ENCODE results near the gene ART1.

Gene ART1

GRCh38 chr11:3667149-3668035, 22.5 kb downstream of the ART1 start:
- FAIRE-seq: no peak

GRCh38 chr11:3669128-3669527, 24.2 kb downstream of the ART1 start:
- no peak for FAIRE-seq

DNA sequence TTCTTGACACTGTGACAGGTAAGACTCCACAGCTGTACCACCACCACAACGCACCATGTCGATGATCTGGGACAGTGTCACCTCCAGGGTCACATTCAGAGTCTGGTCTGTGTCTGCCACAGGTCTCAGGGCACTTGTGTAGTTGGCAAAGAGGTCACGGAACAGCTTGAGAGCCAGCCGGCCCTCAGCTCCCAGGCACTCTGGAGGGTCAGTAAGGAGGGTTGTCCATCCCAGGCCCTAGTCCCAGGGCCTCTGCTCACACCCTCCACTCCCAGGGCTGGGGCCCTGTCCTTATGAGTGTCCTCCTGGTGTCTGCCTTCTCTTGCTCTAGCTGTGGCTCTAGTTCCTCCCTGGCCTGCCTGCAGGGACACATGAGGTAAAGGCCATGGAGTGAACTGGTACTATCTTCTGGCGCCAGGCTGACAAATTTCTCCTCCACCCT, 24.8 kb downstream of the ART1 start:
- FAIRE-seq: no peak

DNA sequence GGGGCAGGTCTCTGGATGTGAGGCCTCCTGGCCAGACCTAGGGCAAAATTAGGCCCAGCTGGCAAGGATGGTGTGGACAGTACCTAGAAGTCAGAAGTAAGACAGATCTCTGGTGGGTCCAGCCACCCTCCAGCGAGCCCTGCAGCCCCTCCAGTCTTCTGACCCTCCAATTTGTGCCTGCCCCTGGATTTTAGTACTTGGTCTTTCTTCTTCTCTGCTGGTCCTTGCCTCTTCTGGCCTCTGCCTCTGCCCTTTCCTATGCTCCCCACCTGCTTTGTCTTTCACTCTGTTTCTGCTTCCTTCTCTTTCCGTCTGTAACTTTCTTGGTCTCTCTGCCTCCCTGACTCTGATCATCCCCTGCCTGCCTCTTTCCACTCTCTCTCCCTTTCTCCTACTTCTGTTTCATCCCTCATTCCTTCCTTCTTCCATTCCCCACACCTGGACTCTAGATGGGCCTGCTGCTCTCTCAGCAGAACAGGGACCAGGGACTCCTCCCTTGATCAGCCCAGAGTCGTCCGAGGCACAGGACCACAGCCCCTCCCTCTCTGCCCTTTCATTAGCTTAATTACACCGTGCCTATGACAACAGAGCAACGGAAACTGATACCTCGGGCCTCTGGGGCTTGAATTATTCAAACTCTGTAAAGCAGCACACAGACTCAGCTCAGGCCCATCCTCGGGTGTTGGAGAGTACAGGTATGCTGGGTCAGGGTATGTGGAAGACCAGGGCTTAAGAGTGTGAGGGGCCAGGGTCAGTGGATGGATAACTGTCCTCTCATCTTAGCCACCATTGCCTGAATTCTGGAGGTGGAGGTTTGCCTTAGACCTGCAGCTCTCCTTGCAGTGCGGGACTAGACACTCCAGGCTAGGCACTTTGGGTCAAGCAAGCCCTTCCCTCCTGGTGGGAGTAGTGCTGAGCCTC, 26.7 kb downstream of the ART1 start, which contains the start of gene CHRNA10:
Gene CHRNA10 (minus strand): TSS at position 51 of the 921 bp plus-strand sequence. CDS start 72 bp downstream, outside the sequence.
- no peak for FAIRE-seq

DNA sequence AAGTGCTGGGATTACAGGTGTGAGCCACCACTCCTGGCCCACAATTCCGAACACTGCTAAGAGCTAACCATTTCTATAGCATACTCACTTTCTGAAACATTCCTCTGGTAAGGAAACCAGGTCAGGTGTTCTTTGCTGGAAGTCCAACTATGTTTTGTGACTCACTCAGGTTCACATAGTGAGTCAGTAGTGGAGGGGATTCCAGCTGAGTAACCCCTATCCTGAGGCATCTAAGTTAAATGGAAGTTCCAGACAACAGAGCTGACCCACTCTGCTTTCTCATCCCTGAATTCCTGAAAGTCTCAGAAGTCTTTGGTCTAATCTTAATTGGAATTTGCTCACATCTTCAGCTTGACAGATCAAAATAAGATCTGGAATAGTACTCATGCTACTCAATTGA, 29.3 kb downstream of the ART1 start:
- FAIRE-seq: no peak

DNA sequence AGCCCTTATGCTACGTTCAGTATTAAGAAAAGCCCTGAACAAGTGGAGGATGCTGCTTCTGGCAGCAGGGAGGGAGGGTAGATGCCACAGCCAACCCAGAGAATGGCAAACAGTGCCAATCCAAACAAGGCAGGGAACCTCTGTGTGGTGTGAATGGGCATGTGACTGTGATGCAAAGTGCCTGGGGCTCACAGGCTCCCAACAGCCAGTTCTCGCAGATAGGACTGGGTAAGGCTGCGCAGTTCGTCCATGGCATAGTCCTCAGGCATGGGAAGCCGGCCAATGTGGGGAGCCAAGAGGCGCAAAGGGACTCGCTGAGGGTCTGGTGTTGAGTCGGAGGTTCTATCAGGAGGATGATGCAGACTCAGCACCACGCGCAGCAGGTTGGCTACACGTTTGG, 31.0 kb downstream of the ART1 start:
- no peak for FAIRE-seq

- no peak for FAIRE-seq
Observed at GRCh38 chr11:3679077-3679476, 34.1 kb downstream of the ART1 start.

- FAIRE-seq: no peak
Observed at GRCh38 chr11:3683039-3683438, 38.1 kb downstream of the ART1 start.

GRCh38 chr11:3684129-3684818, 39.3 kb downstream of the ART1 start:
- FAIRE-seq: no peak

DNA sequence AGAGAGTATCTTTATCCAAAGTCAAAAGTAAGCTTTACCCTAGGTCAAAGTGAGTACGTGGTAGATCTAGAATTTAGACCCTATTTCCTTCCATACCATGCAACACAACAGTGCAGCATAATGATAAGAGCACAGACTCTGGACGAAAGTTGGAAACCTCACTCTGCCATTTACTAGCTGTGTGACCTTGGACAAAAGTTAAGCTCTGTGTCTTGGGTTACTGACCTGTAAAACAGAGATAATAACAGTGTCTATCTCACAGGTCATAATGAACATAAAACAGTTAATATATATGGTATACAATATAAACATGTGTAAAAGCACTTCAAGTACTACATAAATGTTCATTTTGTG, 39.9 kb downstream of the ART1 start:
- no peak for FAIRE-seq

DNA sequence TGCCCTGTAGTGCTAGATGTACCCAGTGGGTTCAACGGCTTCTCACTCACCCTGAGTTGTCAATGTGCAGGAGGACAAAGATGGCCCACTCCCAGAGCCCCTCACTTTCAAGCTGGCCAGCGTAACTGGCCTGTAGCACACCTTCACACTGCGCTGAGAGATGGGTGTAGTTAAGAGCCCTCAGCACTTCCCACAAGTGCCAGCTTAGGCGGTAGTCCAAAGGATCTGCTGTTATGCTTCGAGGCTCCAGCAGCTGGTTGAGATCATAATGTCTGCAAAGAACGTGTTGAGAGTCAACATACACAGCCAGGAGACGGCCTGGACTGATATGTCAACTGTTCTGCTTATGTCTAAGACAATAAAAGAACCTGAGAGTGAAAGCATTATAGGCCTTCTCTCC, 41.0 kb downstream of the ART1 start:
- no peak for FAIRE-seq

DNA sequence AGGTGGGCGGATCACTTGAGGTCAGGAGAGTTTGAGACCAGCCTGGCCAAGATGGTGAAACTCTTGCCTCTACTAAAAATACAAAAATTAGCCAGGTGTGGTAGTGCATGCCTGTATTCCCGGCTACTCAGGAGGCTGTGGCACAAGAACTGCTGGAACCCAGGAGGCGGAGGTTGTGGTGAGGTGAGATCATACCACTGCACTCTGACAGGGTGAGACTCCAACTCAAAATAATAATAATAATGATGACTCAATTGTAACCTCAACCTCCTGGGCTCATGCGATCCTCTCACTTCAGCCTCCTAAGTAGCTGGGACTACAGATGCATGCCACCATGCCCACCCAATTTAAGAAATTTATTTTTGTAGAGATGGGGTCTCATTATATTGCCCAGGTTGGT, 41.8 kb downstream of the ART1 start:
- FAIRE-seq: no peak

GRCh38 chr11:3700410-3700809, 55.5 kb downstream of the ART1 start:
- FAIRE-seq: no peak

GRCh38 chr11:3700910-3701309, 56.0 kb downstream of the ART1 start:
- no peak for FAIRE-seq

GRCh38 chr11:3703383-3703782, 58.5 kb downstream of the ART1 start:
- no peak for FAIRE-seq

- FAIRE-seq: no peak
Observed at GRCh38 chr11:3707176-3707575, 62.2 kb downstream of the ART1 start.

- FAIRE-seq: no peak
Observed at GRCh38 chr11:3709977-3710376, 65.0 kb downstream of the ART1 start.

GRCh38 chr11:3710485-3711259, 65.7 kb downstream of the ART1 start:
- FAIRE-seq: no peak

- FAIRE-seq: no peak
Observed at GRCh38 chr11:3712274-3712673, 67.3 kb downstream of the ART1 start.

Measured in A204.1 (cell line).